Neural cell (in vitro differentiated cells): ENCODE results near the gene MSLN. TPM values are rescaled to one million over a fixed set of nuclear protein-coding genes. Genes with fewer than 3 reads are reported as not detected.

Source experiments
- H2AFZ ChIP-seq: fragments of 200-600, 300-800 bp; sonication (generic), shearing (Covaris generic); 2 replicates; pipeline ENCODE4 v1.6.0; 2014; ENCODE audit warnings: low read depth, mild to moderate bottlenecking, antibody characterized with exemption, low read length, moderate library complexity
- H3F3A ChIP-seq: fragments of 200-600 bp; shearing (Covaris generic); 2 replicates; pipeline ENCODE4 v1.6.1; 2016; ENCODE audit warnings: mild to moderate bottlenecking, moderate library complexity, mixed read lengths, antibody characterized with exemption, low read length; ENCODE audit not compliant: insufficient read depth, poor library complexity, severe bottlenecking
- H3K27ac ChIP-seq: fragments of 200-600, 300-800 bp; sonication (generic), shearing (Covaris generic); 2 replicates; pipeline ENCODE4 v1.5.1; 2014; ENCODE audit warnings: mild to moderate bottlenecking, low read length, moderate library complexity
- H3K27me3 ChIP-seq: fragments of 300-800, 200-600 bp; sonication (generic), shearing (Covaris generic); 2 replicates; pipeline ENCODE4 v1.6.0; 2014; ENCODE audit warnings: mild to moderate bottlenecking, low read depth, low read length, moderate library complexity; ENCODE audit not compliant: insufficient read depth
- H3K36me3 ChIP-seq: fragments of 300-800, 200-600 bp; sonication (generic), shearing (Covaris generic); 2 replicates; pipeline ENCODE4 v1.5.1; 2014; ENCODE audit warnings: mild to moderate bottlenecking, antibody characterized with exemption, low read length, moderate library complexity; ENCODE audit not compliant: insufficient read depth
- H3K4me2 ChIP-seq: fragments of 300-800, 200-600 bp; sonication (generic), shearing (Covaris generic); 2 replicates; pipeline ENCODE4 v1.6.0; 2014; ENCODE audit warnings: mild to moderate bottlenecking, low read length
- H3K4me3 ChIP-seq: fragments of 300-800, 200-600 bp; sonication (generic), shearing (Covaris generic); 2 replicates; pipeline ENCODE4 v1.5.1; 2014; ENCODE audit warnings: mild to moderate bottlenecking, low read length, moderate library complexity
- H3K79me2 ChIP-seq: fragments of 200-600 bp; shearing (Covaris generic); replicated peaks from 2 replicates; pipeline ENCODE4 v1.6.0; 2014; ENCODE audit warnings: mild to moderate bottlenecking, low read length, moderate library complexity; ENCODE audit not compliant: insufficient read depth
- H3K9ac ChIP-seq: fragments of 300-800, 200-600 bp; sonication (generic), shearing (Covaris generic); 2 replicates; pipeline ENCODE4 v1.6.1; 2016; ENCODE audit warnings: mild to moderate bottlenecking, low read length, mixed read lengths
- H3K9me2 ChIP-seq: fragments of 200-600 bp; shearing (Covaris generic); 2 replicates; pipeline ENCODE4 v1.6.1; 2016; ENCODE audit warnings: mild to moderate bottlenecking, low read length, mixed read lengths; ENCODE audit not compliant: insufficient read depth
- H3K9me3 ChIP-seq: fragments of 200-600, 300-800 bp; sonication (generic), shearing (Covaris generic); 2 replicates; pipeline ENCODE4 v1.6.1; 2016; ENCODE audit warnings: mild to moderate bottlenecking, mixed run types, low read length, moderate library complexity, mixed read lengths
- H4K20me1 ChIP-seq: fragments of 200-600 bp; shearing (Covaris generic); 2 replicates; pipeline ENCODE4 v1.6.1; 2016; ENCODE audit warnings: mild to moderate bottlenecking, mixed run types; ENCODE audit not compliant: insufficient read depth
- EP300 ChIP-seq: fragments of 450-650 bp; conservative IDR thresholded peaks from 2 replicates; pipeline ENCODE4 v1.6.1; 2014; ENCODE audit warnings: antibody characterized with exemption, mild to moderate bottlenecking, moderate library complexity; ENCODE audit not compliant: poor library complexity, severe bottlenecking
- EZH2 ChIP-seq: fragments of 200-600, 300-800 bp; shearing (Covaris generic), sonication (generic); IDR thresholded peaks from 2 replicates; pipeline ENCODE4 v1.6.1; 2014; ENCODE audit warnings: antibody characterized with exemption, low read length, borderline replicate concordance, mild to moderate bottlenecking; ENCODE audit not compliant: insufficient read depth, poor library complexity, severe bottlenecking
- MXI1 ChIP-seq: fragments of 450-650 bp; conservative IDR thresholded peaks from 2 replicates; pipeline ENCODE4 v1.6.1; 2014; ENCODE audit warnings: antibody characterized with exemption, mild to moderate bottlenecking; ENCODE audit not compliant: poor library complexity, severe bottlenecking
- POLR2AphosphoS5 ChIP-seq: IDR thresholded peaks from 2 replicates; pipeline ENCODE4 v1.6.1; 2012
- RAD21 ChIP-seq: fragments of 450-650 bp; conservative IDR thresholded peaks from 2 replicates; pipeline ENCODE4 v1.6.1; 2014; ENCODE audit warnings: antibody characterized with exemption, mild to moderate bottlenecking, moderate library complexity
- REST ChIP-seq: IDR thresholded peaks from 2 replicates; pipeline ENCODE4 v1.6.1; 2012; ENCODE audit warnings: borderline replicate concordance
- SMC3 ChIP-seq: fragments of 450-650 bp; conservative IDR thresholded peaks from 2 replicates; pipeline ENCODE4 v1.6.1; 2014; ENCODE audit warnings: antibody characterized with exemption, mild to moderate bottlenecking, moderate library complexity; ENCODE audit not compliant: poor library complexity
- TAF1 ChIP-seq: IDR thresholded peaks from 2 replicates; pipeline ENCODE4 v1.6.1; 2012; ENCODE audit warnings: low read depth
- polyA plus RNA-seq: library from polyadenylated mRNA; depleted of rRNA; stranded (reverse); fragments of >200 nt; gene quantifications from 2 replicates; pipeline ENCODE4 v1.2.3, GENCODE V29; 2014
- TF ChIP-seq, protein P1 (sequence below): fragments of 450-650 bp; IDR thresholded peaks from 2 replicates; pipeline ENCODE4 v1.5.1; 2014; ENCODE audit warnings: antibody characterized with exemption, mild to moderate bottlenecking, moderate library complexity; ENCODE audit not compliant: poor library complexity, severe bottlenecking

MSLN gene
- polyA plus RNA-seq, 1 donor from 2014 or later: 0.63 TPM

GRCh38 chr16:802914-803753 lies 42.6 kb downstream of the MSLN start:
- Histone ChIP-seq H3K9me2 (no peaks in the 10 kb centered on the region), H3K36me3 (no peaks in the 10 kb centered on the region), H3K9ac (no peak overlapping the region), H3F3A (no peaks in the 10 kb centered on the region), H3K79me2 (no peaks in the 10 kb centered on the region), H4K20me1 (no peaks in the 10 kb centered on the region), H3K4me3 (no peak overlapping the region), H3K27ac (no peak overlapping the region), H3K27me3 (peaks cover 15% of the 10 kb centered on the region), H2AFZ (no peak overlapping the region), H3K4me2 (no peak overlapping the region), H3K9me3 (no peaks in the 10 kb centered on the region)
- TF ChIP-seq POLR2AphosphoS5 (no peak), RAD21 (no peak), EP300 (no peak), TAF1 (no peak), REST (no peak), MXI1 (no peak), EZH2 (no peak), SMC3 (no peak)
- TF ChIP-seq, protein P1, sequence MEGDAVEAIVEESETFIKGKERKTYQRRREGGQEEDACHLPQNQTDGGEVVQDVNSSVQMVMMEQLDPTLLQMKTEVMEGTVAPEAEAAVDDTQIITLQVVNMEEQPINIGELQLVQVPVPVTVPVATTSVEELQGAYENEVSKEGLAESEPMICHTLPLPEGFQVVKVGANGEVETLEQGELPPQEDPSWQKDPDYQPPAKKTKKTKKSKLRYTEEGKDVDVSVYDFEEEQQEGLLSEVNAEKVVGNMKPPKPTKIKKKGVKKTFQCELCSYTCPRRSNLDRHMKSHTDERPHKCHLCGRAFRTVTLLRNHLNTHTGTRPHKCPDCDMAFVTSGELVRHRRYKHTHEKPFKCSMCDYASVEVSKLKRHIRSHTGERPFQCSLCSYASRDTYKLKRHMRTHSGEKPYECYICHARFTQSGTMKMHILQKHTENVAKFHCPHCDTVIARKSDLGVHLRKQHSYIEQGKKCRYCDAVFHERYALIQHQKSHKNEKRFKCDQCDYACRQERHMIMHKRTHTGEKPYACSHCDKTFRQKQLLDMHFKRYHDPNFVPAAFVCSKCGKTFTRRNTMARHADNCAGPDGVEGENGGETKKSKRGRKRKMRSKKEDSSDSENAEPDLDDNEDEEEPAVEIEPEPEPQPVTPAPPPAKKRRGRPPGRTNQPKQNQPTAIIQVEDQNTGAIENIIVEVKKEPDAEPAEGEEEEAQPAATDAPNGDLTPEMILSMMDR: no peak

- no peak overlapping the region for H3K27ac ChIP-seq
- H3K9me3 ChIP-seq: no peaks in the 10 kb centered on the region
- peaks cover 15% of the 10 kb centered on the region for H3K27me3 ChIP-seq
- H2AFZ ChIP-seq: no peak overlapping the region
- no peak overlapping the region for H3K4me3 ChIP-seq
- H3K36me3 ChIP-seq: no peaks in the 10 kb centered on the region
- H3F3A ChIP-seq: no peaks in the 10 kb centered on the region
- H3K4me2 ChIP-seq: no peak overlapping the region
- H3K9me2 ChIP-seq: no peaks in the 10 kb centered on the region
- no peaks in the 10 kb centered on the region for H4K20me1 ChIP-seq
- H3K79me2 ChIP-seq: no peaks in the 10 kb centered on the region
- TF ChIP-seq EP300: no peak
- TF ChIP-seq REST: no peak
- no peak for TF ChIP-seq MXI1
- TF ChIP-seq POLR2AphosphoS5: no peak
- TF ChIP-seq SMC3: no peak
- TF ChIP-seq EZH2: no peak
- no peak overlapping the region for H3K9ac ChIP-seq
These were observed 43.2 kb downstream of the MSLN start for GRCh38 chr16:803754-804080.
